ENCODE results near the gene ZNF177. TPM values are rescaled to one million over a fixed set of nuclear protein-coding genes. Genes with fewer than 3 reads are reported as not detected.
A peak's percentile ranks its signal among the peaks of the same experiment; 100 is the strongest.

ZNF177 gene
- total and polyA plus RNA-seq, 4 donors = 1.00 to 11.5 (median 1.6) TPM

- Histone ChIP-seq H3K9ac (ENCODE audit: insufficient read depth in 1 of 2, low read length in 2 of 2) (no peak overlapping the region), H3K36me3 (ENCODE audit: control insufficient read depth in 4 of 4, insufficient read depth in 4 of 4, low read length in 4 of 4) (peaks cover 18 to 53% (median 36%) of the 10 kb centered on the region in 4 donors), H3K27ac (ENCODE audit: low read depth in 1 of 2, low read length in 1 of 2) (no peak overlapping the region), H3K4me1 (ENCODE audit: control insufficient read depth in 5 of 5, insufficient read depth in 5 of 5, low read length in 5 of 5) (no peaks in the 10 kb centered on the region), H3K4me3 (no peak overlapping the region), H3K27me3 (ENCODE audit: control insufficient read depth in 3 of 3, insufficient read depth in 3 of 3, low read length in 2 of 3) (no peaks in the 10 kb centered on the region), H3K9me3 (ENCODE audit: control insufficient read depth in 4 of 4, insufficient read depth in 3 of 4, low read length in 3 of 4) (peaks cover 0 to 37% (median under 1%) of the 10 kb centered on the region in 4 donors)
- ATAC-seq (ENCODE audit: insufficient read depth, low FRiP score) (no peak), DNase-seq (no peak)
- 80 to 82% methylated on average over 6 of the region's 6 CpGs for WGBS, 2 donors
- TF ChIP-seq, protein P1, sequence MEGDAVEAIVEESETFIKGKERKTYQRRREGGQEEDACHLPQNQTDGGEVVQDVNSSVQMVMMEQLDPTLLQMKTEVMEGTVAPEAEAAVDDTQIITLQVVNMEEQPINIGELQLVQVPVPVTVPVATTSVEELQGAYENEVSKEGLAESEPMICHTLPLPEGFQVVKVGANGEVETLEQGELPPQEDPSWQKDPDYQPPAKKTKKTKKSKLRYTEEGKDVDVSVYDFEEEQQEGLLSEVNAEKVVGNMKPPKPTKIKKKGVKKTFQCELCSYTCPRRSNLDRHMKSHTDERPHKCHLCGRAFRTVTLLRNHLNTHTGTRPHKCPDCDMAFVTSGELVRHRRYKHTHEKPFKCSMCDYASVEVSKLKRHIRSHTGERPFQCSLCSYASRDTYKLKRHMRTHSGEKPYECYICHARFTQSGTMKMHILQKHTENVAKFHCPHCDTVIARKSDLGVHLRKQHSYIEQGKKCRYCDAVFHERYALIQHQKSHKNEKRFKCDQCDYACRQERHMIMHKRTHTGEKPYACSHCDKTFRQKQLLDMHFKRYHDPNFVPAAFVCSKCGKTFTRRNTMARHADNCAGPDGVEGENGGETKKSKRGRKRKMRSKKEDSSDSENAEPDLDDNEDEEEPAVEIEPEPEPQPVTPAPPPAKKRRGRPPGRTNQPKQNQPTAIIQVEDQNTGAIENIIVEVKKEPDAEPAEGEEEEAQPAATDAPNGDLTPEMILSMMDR (IDR thresholded peaks at IDR 0.05; ENCODE audit: control extremely low read depth, extremely low read depth) = no peak
These were observed 65.1 kb downstream of the ZNF177 start for GRCh38 chr19:9427941-9428340.

DNA sequence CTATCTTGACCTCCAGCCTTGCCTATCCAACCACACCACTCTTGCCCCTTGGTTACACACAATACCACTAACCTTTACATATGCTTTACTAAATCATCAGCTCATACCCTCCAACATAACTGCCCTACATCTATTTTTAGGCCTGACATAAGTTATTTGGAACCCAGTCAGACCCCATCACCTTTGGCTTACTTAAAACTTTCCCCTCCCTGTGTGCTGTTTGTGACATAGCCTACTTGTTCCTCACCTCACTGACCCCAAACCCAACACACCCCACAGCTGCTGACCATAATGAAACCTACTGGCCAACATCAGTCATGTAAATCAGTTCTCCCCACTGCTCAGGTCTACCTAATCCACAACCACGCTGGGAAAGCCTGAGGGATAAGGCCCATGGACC is 67.6 kb downstream of the ZNF177 start:
- H3K4me1 ChIP-seq (ENCODE audit: control insufficient read depth in 5 of 5, insufficient read depth in 5 of 5, low read length in 5 of 5) = peaks cover 0 to 10% (median 5%) of the 10 kb centered on the region in 5 donors
- no peak overlapping the region for H3K9ac ChIP-seq (ENCODE audit: insufficient read depth in 1 of 2, low read length in 2 of 2)
- 95 to 96% methylated on average over 1 of the region's 1 CpG for WGBS, 2 donors
- ATAC-seq (ENCODE audit: insufficient read depth, low FRiP score) (no peak), DNase-seq (no peak)
- no peaks in the 10 kb centered on the region for H3K27me3 ChIP-seq (ENCODE audit: control insufficient read depth in 3 of 3, insufficient read depth in 3 of 3, low read length in 2 of 3)
- no peak overlapping the region for H3K27ac ChIP-seq (ENCODE audit: low read depth in 1 of 2, low read length in 1 of 2)
- TF ChIP-seq, protein P1 (IDR thresholded peaks at IDR 0.05; ENCODE audit: control extremely low read depth, extremely low read depth) = no peak
- H3K9me3 ChIP-seq (ENCODE audit: control insufficient read depth in 4 of 4, insufficient read depth in 3 of 4, low read length in 3 of 4) = peaks cover 0 to 21% (median 0%) of the 10 kb centered on the region in 4 donors
- no peak overlapping the region for H3K4me3 ChIP-seq
- H3K36me3 ChIP-seq (ENCODE audit: control insufficient read depth in 4 of 4, insufficient read depth in 4 of 4, low read length in 4 of 4) = peaks cover 5 to 37% (median 23%) of the 10 kb centered on the region in 4 donors

DNA sequence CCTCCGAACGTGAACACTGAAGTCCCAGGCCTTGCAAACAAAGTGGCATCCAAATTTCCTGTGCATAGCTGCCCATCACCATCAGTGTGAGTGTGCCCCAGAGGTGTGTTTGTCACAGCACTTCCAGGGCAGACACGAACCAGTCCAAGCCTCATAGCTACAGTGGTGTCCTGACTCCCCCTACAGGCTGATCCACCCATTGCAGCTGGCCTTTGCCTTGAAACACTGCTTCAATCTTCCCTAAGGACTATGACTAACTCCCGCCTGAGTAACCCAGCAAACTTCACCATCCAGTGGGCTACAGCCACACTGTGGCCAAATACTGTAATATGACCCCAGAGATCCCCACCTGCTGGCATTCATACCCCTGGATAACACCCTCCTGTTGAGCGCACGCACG is 68.7 kb downstream of the ZNF177 start:
- no peaks in the 10 kb centered on the region for H3K27me3 ChIP-seq (ENCODE audit: control insufficient read depth in 3 of 3, insufficient read depth in 3 of 3, low read length in 2 of 3)
- no peak overlapping the region for H3K27ac ChIP-seq (ENCODE audit: low read depth in 1 of 2, low read length in 1 of 2)
- DNase-seq (peak in 2 of 3 donors; percentile 17 to 52), ATAC-seq (ENCODE audit: insufficient read depth, low FRiP score) (no peak)
- peaks cover 5 to 29% (median 16%) of the 10 kb centered on the region in 4 donors for H3K36me3 ChIP-seq (ENCODE audit: control insufficient read depth in 4 of 4, insufficient read depth in 4 of 4, low read length in 4 of 4)
- peaks cover 0 to 14% (median 0%) of the 10 kb centered on the region in 4 donors for H3K9me3 ChIP-seq (ENCODE audit: control insufficient read depth in 4 of 4, insufficient read depth in 3 of 4, low read length in 3 of 4)
- TF ChIP-seq, protein P1 (IDR thresholded peaks at IDR 0.05; ENCODE audit: control extremely low read depth, extremely low read depth) = no peak
- no peak overlapping the region for H3K9ac ChIP-seq (ENCODE audit: insufficient read depth in 1 of 2, low read length in 2 of 2)
- H3K4me3 ChIP-seq = no peak overlapping the region
- H3K4me1 ChIP-seq (ENCODE audit: control insufficient read depth in 5 of 5, insufficient read depth in 5 of 5, low read length in 5 of 5) = peaks cover 3 to 18% (median 5%) of the 10 kb centered on the region in 5 donors
- WGBS, 2 donors = 89 to 98% methylated on average over 7 of the region's 7 CpGs

Other genes with a start within 250 kb of the ZNF177 start
- not detected for gene OR7G1, start 247.2 kb upstream of the ZNF177 start, total RNA-seq
- gene OR7G1, start 247.2 kb upstream of the ZNF177 start, polyA plus RNA-seq = not detected
- not detected for gene OR7G3, start 236.1 kb upstream of the ZNF177 start, total RNA-seq
- not detected for gene OR7G3, start 236.1 kb upstream of the ZNF177 start, polyA plus RNA-seq
- gene ZNF317, start 222.6 kb upstream of the ZNF177 start, total RNA-seq = 10 to 100 TPM; 25.7 to 32.0 TPM
- gene ZNF317, start 222.6 kb upstream of the ZNF177 start, polyA plus RNA-seq = 10 to 100 TPM; 14.7 to 35.2 TPM
- gene OR7D2, start 184.0 kb upstream of the ZNF177 start, total RNA-seq = not detected
- under 1 TPM in 1 of 2 donors, not detected in 1; 0.01 TPM for gene OR7D2, start 184.0 kb upstream of the ZNF177 start, polyA plus RNA-seq
- not detected for gene OR7D4, start 143.4 kb upstream of the ZNF177 start, total RNA-seq
- not detected for gene OR7D4, start 143.4 kb upstream of the ZNF177 start, polyA plus RNA-seq
- gene OR7E24, start 112.1 kb upstream of the ZNF177 start, total RNA-seq = not detected
- gene OR7E24, start 112.1 kb upstream of the ZNF177 start, polyA plus RNA-seq = not detected
- gene ZNF699, start 53.2 kb upstream of the ZNF177 start, total RNA-seq = 10 to 100 TPM in 1 of 2 donors, 1 to 10 TPM in 1; 8.5 to 13.8 TPM
- 1 to 10 TPM in 1 of 2 donors, under 1 TPM in 1; 0.59 to 3.3 TPM for gene ZNF699, start 53.2 kb upstream of the ZNF177 start, polyA plus RNA-seq
- 10 to 100 TPM; 13.5 to 57.9 TPM for gene ZNF559, start 38.8 kb upstream of the ZNF177 start, total RNA-seq
- gene ZNF559, start 38.8 kb upstream of the ZNF177 start, polyA plus RNA-seq = 10 to 100 TPM in 1 of 2 donors, 1 to 10 TPM in 1; 9.3 to 16.5 TPM
- 10 to 100 TPM; 22.2 to 33.8 TPM for gene ZNF266, start 72.6 kb downstream of the ZNF177 start, total RNA-seq
- 10 to 100 TPM; 17.3 to 24.9 TPM for gene ZNF266, start 72.6 kb downstream of the ZNF177 start, polyA plus RNA-seq
- not detected for gene ZNF560, start 135.6 kb downstream of the ZNF177 start, total RNA-seq
- under 1 TPM; 0.05 to 0.24 TPM for gene ZNF560, start 135.6 kb downstream of the ZNF177 start, polyA plus RNA-seq
- 10 to 100 TPM; 14.8 to 24.0 TPM for gene ZNF426, start 175.6 kb downstream of the ZNF177 start, total RNA-seq
- gene ZNF426, start 175.6 kb downstream of the ZNF177 start, polyA plus RNA-seq = 1 to 10 TPM; 2.6 to 4.1 TPM
- 10 to 100 TPM; 24.7 to 49.3 TPM for gene ZNF121, start 221.5 kb downstream of the ZNF177 start, total RNA-seq
- 10 to 100 TPM in 1 of 2 donors, 1 to 10 TPM in 1; 4.7 to 10.6 TPM for gene ZNF121, start 221.5 kb downstream of the ZNF177 start, polyA plus RNA-seq

Measured in lung (tissue), 12 donors.